GM12801 (cell line): ENCODE results near the gene NSUN3.

ENCODE experiments used
- TF ChIP-seq, protein P1 (sequence below): IDR thresholded peaks from one replicate; pipeline ENCODE4 v1.5.1; 2011; ENCODE audit warnings: control low read depth; ENCODE audit not compliant: insufficient read length; ENCODE audit errors: extremely low read depth

NSUN3 gene

DNA sequence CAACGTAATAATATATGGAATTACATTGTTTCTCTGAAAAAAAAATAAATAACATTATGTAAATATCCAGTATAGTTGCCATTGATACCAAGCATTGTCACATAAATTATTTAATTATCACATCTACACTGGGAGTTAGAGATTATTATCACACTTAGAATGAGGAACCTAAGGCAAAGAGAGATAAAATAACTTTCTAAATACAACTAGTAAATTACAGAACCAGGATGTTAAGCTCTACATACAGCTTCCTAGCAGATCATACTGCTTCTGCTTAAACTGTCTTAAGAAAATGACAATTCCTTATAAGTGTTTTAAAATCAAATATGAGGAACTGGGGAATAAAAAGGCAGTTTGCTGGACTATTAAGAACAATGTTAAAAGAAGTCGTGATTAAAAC, 104.5 kb downstream of the NSUN3 start:
- TF ChIP-seq, protein P1, sequence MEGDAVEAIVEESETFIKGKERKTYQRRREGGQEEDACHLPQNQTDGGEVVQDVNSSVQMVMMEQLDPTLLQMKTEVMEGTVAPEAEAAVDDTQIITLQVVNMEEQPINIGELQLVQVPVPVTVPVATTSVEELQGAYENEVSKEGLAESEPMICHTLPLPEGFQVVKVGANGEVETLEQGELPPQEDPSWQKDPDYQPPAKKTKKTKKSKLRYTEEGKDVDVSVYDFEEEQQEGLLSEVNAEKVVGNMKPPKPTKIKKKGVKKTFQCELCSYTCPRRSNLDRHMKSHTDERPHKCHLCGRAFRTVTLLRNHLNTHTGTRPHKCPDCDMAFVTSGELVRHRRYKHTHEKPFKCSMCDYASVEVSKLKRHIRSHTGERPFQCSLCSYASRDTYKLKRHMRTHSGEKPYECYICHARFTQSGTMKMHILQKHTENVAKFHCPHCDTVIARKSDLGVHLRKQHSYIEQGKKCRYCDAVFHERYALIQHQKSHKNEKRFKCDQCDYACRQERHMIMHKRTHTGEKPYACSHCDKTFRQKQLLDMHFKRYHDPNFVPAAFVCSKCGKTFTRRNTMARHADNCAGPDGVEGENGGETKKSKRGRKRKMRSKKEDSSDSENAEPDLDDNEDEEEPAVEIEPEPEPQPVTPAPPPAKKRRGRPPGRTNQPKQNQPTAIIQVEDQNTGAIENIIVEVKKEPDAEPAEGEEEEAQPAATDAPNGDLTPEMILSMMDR: no peak

- TF ChIP-seq, protein P1: no peak
Measured at GRCh38 chr3:94167796-94168195, 104.9 kb downstream of the NSUN3 start.

- TF ChIP-seq, protein P1: no peak
Measured at GRCh38 chr3:94171954-94172353, 109.1 kb downstream of the NSUN3 start.

DNA sequence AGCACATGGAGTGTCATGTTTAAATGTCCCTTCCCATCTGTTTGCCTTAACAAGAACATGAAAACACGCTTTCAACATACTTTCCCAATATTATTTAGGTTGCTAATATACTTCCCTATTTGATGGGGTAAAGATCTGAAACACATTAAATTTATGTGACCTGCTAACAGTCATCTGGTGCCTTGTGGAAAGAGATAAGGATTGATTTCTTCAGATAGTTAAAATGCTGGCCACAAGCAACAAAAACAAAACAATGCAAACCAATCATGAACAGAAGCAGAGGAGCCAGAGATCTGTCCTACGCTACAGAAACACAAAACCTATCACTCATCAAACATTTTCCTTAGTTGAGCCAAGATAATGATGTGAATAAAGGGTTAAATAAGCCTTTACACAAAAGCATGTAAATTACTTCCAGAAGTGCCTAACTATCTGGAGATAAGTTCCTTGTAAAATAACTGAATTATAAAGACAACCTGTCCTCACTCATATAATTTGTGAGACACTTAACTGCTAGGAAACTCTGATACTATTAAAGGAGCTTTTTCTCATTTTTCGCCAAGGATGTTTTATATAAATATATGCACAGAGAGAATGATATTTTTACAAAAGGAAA, 109.9 kb downstream of the NSUN3 start:
- TF ChIP-seq, protein P1: no peak

- TF ChIP-seq, protein P1: no peak
Measured at GRCh38 chr3:94173673-94174434, 111.0 kb downstream of the NSUN3 start.

- TF ChIP-seq, protein P1: no peak
Measured at GRCh38 chr3:94175677-94176076, 112.8 kb downstream of the NSUN3 start.

DNA sequence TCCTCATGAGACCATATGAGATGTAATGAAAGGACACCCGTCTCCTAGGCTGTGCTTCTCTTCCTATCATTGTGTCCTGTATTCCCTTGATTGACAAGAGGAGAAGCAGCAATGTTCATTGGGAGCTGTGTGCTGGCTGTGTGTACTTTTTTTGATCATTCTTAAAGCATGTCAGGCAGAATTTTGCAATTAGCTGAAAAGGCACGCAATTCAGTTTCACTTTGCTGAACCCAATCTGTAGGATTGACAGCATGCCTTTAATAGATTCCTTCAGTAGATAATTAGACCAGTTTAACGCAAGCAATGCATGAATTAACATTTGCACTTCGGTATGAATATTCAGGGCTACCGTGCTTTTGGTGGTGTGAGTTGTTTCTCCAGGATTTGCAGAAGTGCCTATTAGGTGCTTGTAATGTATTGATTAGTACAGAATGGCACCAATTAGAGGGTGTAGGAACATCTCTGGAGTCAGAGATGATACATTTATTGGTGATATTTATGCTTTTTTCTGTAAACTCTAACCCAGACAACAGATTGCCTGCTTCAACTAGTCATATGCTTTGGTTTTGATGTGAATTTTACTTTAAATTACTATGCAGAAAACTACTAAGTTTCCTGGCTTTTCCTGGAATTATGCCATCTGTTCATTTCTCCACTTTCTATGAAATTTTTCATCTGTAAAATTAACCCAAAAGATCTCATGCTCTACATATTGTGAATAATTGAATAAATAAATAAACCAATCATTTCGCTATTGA, 114.3 kb downstream of the NSUN3 start:
- TF ChIP-seq, protein P1: no peak
